ENCODE results near the gene UBE4B. TPM values are rescaled to one million over a fixed set of nuclear protein-coding genes. Genes with fewer than 3 reads are reported as not detected.

The UBE4B gene
- total and polyA plus RNA-seq, 2 donors (not counting 1 experiment from before 2014, with no cell fraction given), result 21.7 to 57.5 TPM

- Histone ChIP-seq H3K79me2 (ENCODE audit: control insufficient read depth, insufficient read depth, low read length) (no peaks in the 10 kb centered on the region), H3K4me2 (replicated peaks; ENCODE audit: low read depth, low read length, poor library complexity, severe bottlenecking) (no peak overlapping the region), H3K27ac (ENCODE audit: low read length in 2 of 2) (no peak overlapping the region), H3K4me3 (ENCODE audit: control extremely low read depth in 1 of 5, extremely low read depth in 1 of 5, insufficient read depth in 1 of 5, low read depth in 2 of 5, low read length in 4 of 5) (no peak overlapping the region), H3K9ac (ENCODE audit: low read length) (no peak overlapping the region), H3K27me3 (replicated peaks in 1 of 4; ENCODE audit: control extremely low read depth in 1 of 4, control insufficient read depth in 3 of 4, insufficient read depth in 4 of 4, low read length in 3 of 4) (no peaks in the 10 kb centered on the region), H3K9me3 (ENCODE audit: control extremely low read depth in 1 of 3, control insufficient read depth in 2 of 3, insufficient read depth in 1 of 3, low read length in 2 of 3) (no peaks in the 10 kb centered on the region), H2AFZ (ENCODE audit: insufficient read depth, low read depth, low read length, poor library complexity, severe bottlenecking) (no peak overlapping the region), H3K36me3 (replicated peaks in 1 of 2; ENCODE audit: control extremely low read depth in 1 of 2, control insufficient read depth in 1 of 2, extremely low read depth in 1 of 2, insufficient read depth in 2 of 2, low read length in 1 of 2) (peaks cover 2 to 13% of the 10 kb centered on the region in 2 experiments), H4K20me1 (ENCODE audit: control insufficient read depth, insufficient read depth, low read length, poor library complexity, severe bottlenecking) (no peaks in the 10 kb centered on the region), H3K4me1 (ENCODE audit: control insufficient read depth in 2 of 2, insufficient read depth in 2 of 2, low read length in 2 of 2) (no peaks in the 10 kb centered on the region)
- Mint-ChIP-seq H3K4me1 (no peaks in the 10 kb centered on the region), H3K27me3 (no peaks in the 10 kb centered on the region), H3K4me3 (no peak overlapping the region), H3K9me3 (ENCODE audit: insufficient read depth) (no peaks in the 10 kb centered on the region), H3K27ac (no peak overlapping the region)
- TF ChIP-seq EZH2 (IDR thresholded peaks at IDR 0.05; ENCODE audit: borderline replicate concordance, insufficient read depth, low read depth, low read length, poor library complexity, severe bottlenecking), result no peak
- intact Hi-C loops (cut with micrococcal nuclease), result no loop called here
- ATAC-seq (ENCODE audit: low read depth) (no peak), DNase-seq (no peak)
- CTCF ChIA-PET, result interaction anchor here (0.6 kb wide), 1 partner anchor 30 kb away, joined by 4 read pairs; no protein-coding TSS in a partner anchor
- POLR2A ChIA-PET, result no interaction called here
- WGBS (ENCODE audit: insufficient coverage), result 67% methylated on average over 5 of the region's 6 CpGs
Observed at GRCh38 chr1:9985001-9985400, 47.8 kb upstream of the UBE4B start.

DNA sequence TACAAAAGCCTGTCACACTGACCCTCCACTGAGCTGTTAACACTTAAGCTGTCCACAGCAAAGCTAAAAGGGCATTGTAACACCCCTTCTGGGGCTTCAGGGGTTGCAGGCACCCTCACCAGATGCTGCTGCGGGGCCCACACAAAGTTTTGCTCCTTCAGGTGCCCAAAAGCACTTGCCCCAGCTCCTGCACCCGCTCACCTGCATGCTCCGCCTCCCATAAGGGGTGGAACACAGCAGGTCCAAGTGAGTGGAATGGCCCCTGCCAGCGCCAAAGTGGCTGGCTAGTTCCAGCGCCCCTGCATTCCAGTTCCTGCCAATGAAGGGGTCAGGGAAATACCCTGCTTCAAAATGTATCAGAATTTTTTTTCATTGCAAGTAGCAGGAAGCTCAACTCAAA lies 43.0 kb upstream of the UBE4B start:
- Histone ChIP-seq H3K4me3 (ENCODE audit: control extremely low read depth in 1 of 5, extremely low read depth in 1 of 5, insufficient read depth in 1 of 5, low read depth in 2 of 5, low read length in 4 of 5) (no peak overlapping the region), H4K20me1 (ENCODE audit: control insufficient read depth, insufficient read depth, low read length, poor library complexity, severe bottlenecking) (no peaks in the 10 kb centered on the region), H3K27me3 (replicated peaks in 1 of 4; ENCODE audit: control extremely low read depth in 1 of 4, control insufficient read depth in 3 of 4, insufficient read depth in 4 of 4, low read length in 3 of 4) (no peaks in the 10 kb centered on the region), H3K4me2 (replicated peaks; ENCODE audit: low read depth, low read length, poor library complexity, severe bottlenecking) (no peak overlapping the region), H3K4me1 (ENCODE audit: control insufficient read depth in 2 of 2, insufficient read depth in 2 of 2, low read length in 2 of 2) (no peaks in the 10 kb centered on the region), H3K9me3 (ENCODE audit: control extremely low read depth in 1 of 3, control insufficient read depth in 2 of 3, insufficient read depth in 1 of 3, low read length in 2 of 3) (no peaks in the 10 kb centered on the region), H3K9ac (ENCODE audit: low read length) (no peak overlapping the region), H3K36me3 (replicated peaks in 1 of 2; ENCODE audit: control extremely low read depth in 1 of 2, control insufficient read depth in 1 of 2, extremely low read depth in 1 of 2, insufficient read depth in 2 of 2, low read length in 1 of 2) (no peaks in the 10 kb centered on the region), H2AFZ (ENCODE audit: insufficient read depth, low read depth, low read length, poor library complexity, severe bottlenecking) (no peak overlapping the region), H3K79me2 (ENCODE audit: control insufficient read depth, insufficient read depth, low read length) (no peaks in the 10 kb centered on the region), H3K27ac (ENCODE audit: low read length in 2 of 2) (no peak overlapping the region)
- POLR2A ChIA-PET, result no interaction called here
- Mint-ChIP-seq H3K4me1 (no peaks in the 10 kb centered on the region), H3K27ac (no peak overlapping the region), H3K27me3 (peaks cover 8% of the 10 kb centered on the region), H3K9me3 (ENCODE audit: insufficient read depth) (no peaks in the 10 kb centered on the region), H3K4me3 (no peak overlapping the region)
- intact Hi-C loops (cut with micrococcal nuclease), result no loop called here
- CTCF ChIA-PET, result no interaction called here
- DNase-seq (no peak), ATAC-seq (ENCODE audit: low read depth) (no peak)
- TF ChIP-seq EZH2 (IDR thresholded peaks at IDR 0.05; ENCODE audit: borderline replicate concordance, insufficient read depth, low read depth, low read length, poor library complexity, severe bottlenecking) (no peak), CTCF (IDR thresholded peaks at IDR 0.05) (no peak)
- 93% methylated on average over 5 of the region's 5 CpGs for WGBS (ENCODE audit: insufficient coverage)

Measured in B cell (primary cell).